IPS-NIHi11 (cell line): Measurements from ENCODE around the gene SLC22A7.

Source experiments
- DNase-seq: peaks from one replicate; pipeline ENCODE4 v3.0.0; 2012; ENCODE audit warnings: mixed read lengths, low spot score

SLC22A7 gene

GRCh38 chr6:43283905-43284304 is 14.2 kb upstream of the SLC22A7 start:
- no peak for DNase-seq

GRCh38 chr6:43284991-43285781 is 12.9 kb upstream of the SLC22A7 start:
- peak; percentile 69 for DNase-seq

- no peak for DNase-seq
Measured at GRCh38 chr6:43285832-43286231, 12.2 kb upstream of the SLC22A7 start.

- no peak for DNase-seq
Measured at GRCh38 chr6:43286456-43286979, 11.5 kb upstream of the SLC22A7 start.

- DNase-seq = peak; percentile 73
Measured at GRCh38 chr6:43286980-43287716, 10.9 kb upstream of the SLC22A7 start.

- DNase-seq = no peak
Measured at GRCh38 chr6:43287717-43288679, 10.1 kb upstream of the SLC22A7 start.

- DNase-seq = no peak
Measured at GRCh38 chr6:43290339-43290904, 7.6 kb upstream of the SLC22A7 start.

GRCh38 chr6:43290905-43291355 is 7.1 kb upstream of the SLC22A7 start:
- DNase-seq = no peak

- no peak for DNase-seq
Measured at GRCh38 chr6:43291708-43292107, 6.4 kb upstream of the SLC22A7 start.

GRCh38 chr6:43292341-43292740 is 5.7 kb upstream of the SLC22A7 start:
- no peak for DNase-seq

GRCh38 chr6:43292763-43293318 is 5.2 kb upstream of the SLC22A7 start:
- DNase-seq = no peak

- DNase-seq = no peak
Measured at GRCh38 chr6:43293698-43294097, 4.4 kb upstream of the SLC22A7 start.

- no peak for DNase-seq
Measured at GRCh38 chr6:43294536-43294935, 3.5 kb upstream of the SLC22A7 start.

GRCh38 chr6:43295456-43295855 is 2.6 kb upstream of the SLC22A7 start:
- no peak for DNase-seq

GRCh38 chr6:43296780-43297497 is 1.1 kb upstream of the SLC22A7 start:
- no peak for DNase-seq

- no peak for DNase-seq
Measured at GRCh38 chr6:43298565-43299337, 691 bp downstream of the SLC22A7 start.

GRCh38 chr6:43299338-43300293 is 1.6 kb downstream of the SLC22A7 start:
- DNase-seq = no peak

GRCh38 chr6:43301081-43301870 is 3.2 kb downstream of the SLC22A7 start:
- no peak for DNase-seq
